WTC11 (cell line): ENCODE results near the gene UGT1A8. TPM values are rescaled to one million over a fixed set of nuclear protein-coding genes. Genes with fewer than 3 reads are reported as not detected.

Experiments
- ATAC-seq: fragments of 200-7000 bp; cut with Tn5 transposase; 2 replicates; pipeline ENCODE4 v1.10.0; 2021; ENCODE audit warnings: mild to moderate bottlenecking, moderate library complexity
- CTCF ChIA-PET: fragments of 300-600 bp; sonication (Branson Sonifier 250); formaldehyde crosslinking; loops from one replicate; lab custom pipeline; 2021; ENCODE audit warnings: antibody characterized with exemption; lab: Charles Lee
- POLR2A ChIA-PET: fragments of 350-600 bp; sonication (Branson Sonifier 250); formaldehyde crosslinking; loops from one replicate; lab custom pipeline; 2021; ENCODE audit warnings: antibody characterized with exemption; lab: Charles Lee
- DNase-seq: peaks from one replicate; pipeline ENCODE4 v3.0.0; 2021; ENCODE audit warnings: low spot score
- H3K27ac Mint-ChIP-seq: 2 replicates; pipeline ENCODE4 v1.8.0; 2021; ENCODE audit warnings: mixed read lengths
- H3K27me3 Mint-ChIP-seq: 2 replicates; pipeline ENCODE4 v1.8.0; 2021; ENCODE audit warnings: low read depth, mild to moderate bottlenecking, moderate library complexity, mixed read lengths
- H3K36me3 Mint-ChIP-seq: 2 replicates; pipeline ENCODE4 v1.8.0; 2021; ENCODE audit warnings: mixed read lengths
- H3K4me1 Mint-ChIP-seq: 2 replicates; pipeline ENCODE4 v1.8.0; 2022; ENCODE audit warnings: mixed read lengths
- H3K4me3 Mint-ChIP-seq: 2 replicates; pipeline ENCODE4 v1.8.0; 2021; ENCODE audit warnings: mild to moderate bottlenecking, moderate library complexity, mixed read lengths
- H3K9me3 Mint-ChIP-seq: 2 replicates; pipeline ENCODE4 v1.8.0; 2021; ENCODE audit warnings: mixed read lengths
- CDX4 ChIP-seq: fragments of 250-450 bp; sonication (Bioruptor Pico); IDR thresholded peaks from 2 replicates; pipeline ENCODE4 v1.9.0; 2021; ENCODE audit warnings: moderate library complexity, mild to moderate bottlenecking, inconsistent platforms, borderline replicate concordance
- ELF4 ChIP-seq: sonication (generic); formaldehyde crosslinking; IDR thresholded peaks from 2 replicates; pipeline ENCODE4 v1.8.1; 2022; ENCODE audit warnings: low read depth, mild to moderate bottlenecking, moderate library complexity, missing genetic modification reagents
- GABPB1 ChIP-seq: sonication (generic); formaldehyde crosslinking; IDR thresholded peaks from 2 replicates; pipeline ENCODE4 v1.8.1; 2023; ENCODE audit warnings: mild to moderate bottlenecking, missing genetic modification reagents
- IRF1 ChIP-seq: sonication (generic); formaldehyde crosslinking; IDR thresholded peaks from 2 replicates; pipeline ENCODE4 v1.8.0; 2023; ENCODE audit warnings: missing genetic modification reagents
- NFATC4 ChIP-seq: fragments of 250-450 bp; sonication (Bioruptor Pico); IDR thresholded peaks from 2 replicates; pipeline ENCODE4 v1.9.0; 2021; ENCODE audit warnings: mild to moderate bottlenecking
- OVOL2 ChIP-seq: fragments of 250-450 bp; sonication (Bioruptor Pico); IDR thresholded peaks from 2 replicates; pipeline ENCODE4 v1.9.0; 2021; ENCODE audit warnings: mild to moderate bottlenecking, borderline replicate concordance
- SP1 ChIP-seq: sonication (generic); formaldehyde crosslinking; conservative IDR thresholded peaks from 2 replicates; pipeline ENCODE4 v1.8.1; 2022; ENCODE audit warnings: missing genetic modification reagents
- TCF7 ChIP-seq: sonication (generic); formaldehyde crosslinking; IDR thresholded peaks from 2 replicates; pipeline ENCODE4 v1.8.0; 2022; ENCODE audit warnings: mild to moderate bottlenecking, low read depth, missing genetic modification reagents, moderate library complexity
- ZNF671 ChIP-seq: fragments of 250-450 bp; sonication (Bioruptor Pico); IDR thresholded peaks from 2 replicates; pipeline ENCODE4 v1.8.0; 2021; ENCODE audit warnings: mild to moderate bottlenecking
- total RNA-seq: library from RNA; stranded (reverse); gene quantifications from 3 replicates; pipeline ENCODE4 v1.2.3, GENCODE V29; 2021
- TF ChIP-seq, protein P1 (sequence below): sonication (generic); formaldehyde crosslinking; IDR thresholded peaks from 2 replicates; pipeline ENCODE4 v1.8.1; 2023; ENCODE audit warnings: mild to moderate bottlenecking, missing genetic modification reagents
- TF ChIP-seq, protein P2 (sequence below): fragments of 250-450 bp; sonication (Bioruptor Pico); IDR thresholded peaks from 2 replicates; pipeline ENCODE4 v1.9.0; 2021; ENCODE audit warnings: mild to moderate bottlenecking, borderline replicate concordance
- TF ChIP-seq, protein P3 (sequence below): sonication (generic); formaldehyde crosslinking; IDR thresholded peaks from 2 replicates; pipeline ENCODE4 v1.8.1; 2023; ENCODE audit warnings: mild to moderate bottlenecking, missing genetic modification reagents
- TF ChIP-seq, protein P4 (sequence below): sonication (generic); formaldehyde crosslinking; IDR thresholded peaks from 2 replicates; pipeline ENCODE4 v1.8.1; 2022; ENCODE audit warnings: low read depth, missing genetic modification reagents, borderline replicate concordance

Gene UGT1A8
- total RNA-seq, 1 experiment from 2014 or later = 0.13 TPM

DNA sequence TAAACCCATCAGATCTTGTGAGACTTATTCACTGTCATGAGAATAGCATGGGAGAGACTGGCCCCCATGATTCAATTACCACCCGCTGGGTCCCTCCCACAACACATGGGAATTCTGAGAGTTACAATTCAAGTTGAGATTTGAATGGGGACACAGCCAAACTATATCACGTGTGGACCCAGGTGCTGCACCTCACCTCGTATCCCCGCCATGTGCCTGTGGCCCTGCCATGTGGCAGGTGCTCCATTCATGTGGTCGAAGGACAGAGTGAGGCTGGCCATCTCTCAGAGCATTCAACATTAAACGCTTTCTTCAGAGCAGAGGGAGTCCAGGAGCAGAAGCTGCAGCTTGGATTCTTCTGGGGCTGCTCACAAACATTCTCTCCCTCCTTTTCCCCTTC, 193.0 kb downstream of the UGT1A8 start:
- H3K4me1 Mint-ChIP-seq = no peaks in the 10 kb centered on the region
- H3K36me3 Mint-ChIP-seq = no peaks in the 10 kb centered on the region
- TF ChIP-seq, protein P1, sequence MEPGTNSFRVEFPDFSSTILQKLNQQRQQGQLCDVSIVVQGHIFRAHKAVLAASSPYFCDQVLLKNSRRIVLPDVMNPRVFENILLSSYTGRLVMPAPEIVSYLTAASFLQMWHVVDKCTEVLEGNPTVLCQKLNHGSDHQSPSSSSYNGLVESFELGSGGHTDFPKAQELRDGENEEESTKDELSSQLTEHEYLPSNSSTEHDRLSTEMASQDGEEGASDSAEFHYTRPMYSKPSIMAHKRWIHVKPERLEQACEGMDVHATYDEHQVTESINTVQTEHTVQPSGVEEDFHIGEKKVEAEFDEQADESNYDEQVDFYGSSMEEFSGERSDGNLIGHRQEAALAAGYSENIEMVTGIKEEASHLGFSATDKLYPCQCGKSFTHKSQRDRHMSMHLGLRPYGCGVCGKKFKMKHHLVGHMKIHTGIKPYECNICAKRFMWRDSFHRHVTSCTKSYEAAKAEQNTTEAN = no peak
- TF ChIP-seq OVOL2 (CRISPR knock-in tag) = no peak
- TF ChIP-seq SP1 = no peak
- TF ChIP-seq CDX4 (CRISPR knock-in tag) = no peak
- TF ChIP-seq, protein P2, sequence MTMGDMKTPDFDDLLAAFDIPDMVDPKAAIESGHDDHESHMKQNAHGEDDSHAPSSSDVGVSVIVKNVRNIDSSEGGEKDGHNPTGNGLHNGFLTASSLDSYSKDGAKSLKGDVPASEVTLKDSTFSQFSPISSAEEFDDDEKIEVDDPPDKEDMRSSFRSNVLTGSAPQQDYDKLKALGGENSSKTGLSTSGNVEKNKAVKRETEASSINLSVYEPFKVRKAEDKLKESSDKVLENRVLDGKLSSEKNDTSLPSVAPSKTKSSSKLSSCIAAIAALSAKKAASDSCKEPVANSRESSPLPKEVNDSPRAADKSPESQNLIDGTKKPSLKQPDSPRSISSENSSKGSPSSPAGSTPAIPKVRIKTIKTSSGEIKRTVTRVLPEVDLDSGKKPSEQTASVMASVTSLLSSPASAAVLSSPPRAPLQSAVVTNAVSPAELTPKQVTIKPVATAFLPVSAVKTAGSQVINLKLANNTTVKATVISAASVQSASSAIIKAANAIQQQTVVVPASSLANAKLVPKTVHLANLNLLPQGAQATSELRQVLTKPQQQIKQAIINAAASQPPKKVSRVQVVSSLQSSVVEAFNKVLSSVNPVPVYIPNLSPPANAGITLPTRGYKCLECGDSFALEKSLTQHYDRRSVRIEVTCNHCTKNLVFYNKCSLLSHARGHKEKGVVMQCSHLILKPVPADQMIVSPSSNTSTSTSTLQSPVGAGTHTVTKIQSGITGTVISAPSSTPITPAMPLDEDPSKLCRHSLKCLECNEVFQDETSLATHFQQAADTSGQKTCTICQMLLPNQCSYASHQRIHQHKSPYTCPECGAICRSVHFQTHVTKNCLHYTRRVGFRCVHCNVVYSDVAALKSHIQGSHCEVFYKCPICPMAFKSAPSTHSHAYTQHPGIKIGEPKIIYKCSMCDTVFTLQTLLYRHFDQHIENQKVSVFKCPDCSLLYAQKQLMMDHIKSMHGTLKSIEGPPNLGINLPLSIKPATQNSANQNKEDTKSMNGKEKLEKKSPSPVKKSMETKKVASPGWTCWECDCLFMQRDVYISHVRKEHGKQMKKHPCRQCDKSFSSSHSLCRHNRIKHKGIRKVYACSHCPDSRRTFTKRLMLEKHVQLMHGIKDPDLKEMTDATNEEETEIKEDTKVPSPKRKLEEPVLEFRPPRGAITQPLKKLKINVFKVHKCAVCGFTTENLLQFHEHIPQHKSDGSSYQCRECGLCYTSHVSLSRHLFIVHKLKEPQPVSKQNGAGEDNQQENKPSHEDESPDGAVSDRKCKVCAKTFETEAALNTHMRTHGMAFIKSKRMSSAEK (CRISPR knock-in tag) = no peak
- TF ChIP-seq IRF1 (CRISPR knock-in tag) = no peak
- TF ChIP-seq ZNF671 = no peak
- TF ChIP-seq ELF4 (CRISPR knock-in tag) = no peak
- POLR2A ChIA-PET = no interaction called here
- no peak overlapping the region for H3K4me3 Mint-ChIP-seq
- H3K9me3 Mint-ChIP-seq = peaks cover 11% of the 10 kb centered on the region
- DNase-seq = no peak
- no peaks in the 10 kb centered on the region; the same call in 1 of the 2 replicates for H3K27me3 Mint-ChIP-seq
- ATAC-seq = no peak
- H3K27ac Mint-ChIP-seq = no peak overlapping the region
- CTCF ChIA-PET = no interaction called here

DNA sequence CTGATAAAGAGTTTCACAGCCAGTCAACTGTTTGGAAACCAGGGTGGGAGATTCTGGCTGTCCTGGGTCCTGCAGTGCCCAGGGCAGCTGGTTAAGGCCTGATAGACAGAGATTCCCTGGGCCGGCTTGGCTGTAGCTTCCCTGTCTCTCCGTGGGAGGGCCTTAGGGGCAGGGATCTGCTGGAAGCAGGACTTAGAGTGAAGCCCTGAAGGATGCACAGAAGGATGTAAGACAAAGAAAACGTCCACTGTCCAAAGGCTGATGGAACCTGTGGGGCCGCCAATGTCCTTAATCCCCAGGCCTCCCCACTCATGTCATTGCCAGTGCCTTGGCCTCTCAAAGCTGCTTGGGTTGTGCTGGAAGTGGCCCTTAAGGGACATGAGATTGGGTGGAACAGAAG, 193.7 kb downstream of the UGT1A8 start:
- ATAC-seq (no peak), DNase-seq (no peak)
- H3K4me1 Mint-ChIP-seq = no peaks in the 10 kb centered on the region
- no peak for TF ChIP-seq GABPB1 (CRISPR knock-in tag)
- TF ChIP-seq TCF7 = no peak
- TF ChIP-seq, protein P3, sequence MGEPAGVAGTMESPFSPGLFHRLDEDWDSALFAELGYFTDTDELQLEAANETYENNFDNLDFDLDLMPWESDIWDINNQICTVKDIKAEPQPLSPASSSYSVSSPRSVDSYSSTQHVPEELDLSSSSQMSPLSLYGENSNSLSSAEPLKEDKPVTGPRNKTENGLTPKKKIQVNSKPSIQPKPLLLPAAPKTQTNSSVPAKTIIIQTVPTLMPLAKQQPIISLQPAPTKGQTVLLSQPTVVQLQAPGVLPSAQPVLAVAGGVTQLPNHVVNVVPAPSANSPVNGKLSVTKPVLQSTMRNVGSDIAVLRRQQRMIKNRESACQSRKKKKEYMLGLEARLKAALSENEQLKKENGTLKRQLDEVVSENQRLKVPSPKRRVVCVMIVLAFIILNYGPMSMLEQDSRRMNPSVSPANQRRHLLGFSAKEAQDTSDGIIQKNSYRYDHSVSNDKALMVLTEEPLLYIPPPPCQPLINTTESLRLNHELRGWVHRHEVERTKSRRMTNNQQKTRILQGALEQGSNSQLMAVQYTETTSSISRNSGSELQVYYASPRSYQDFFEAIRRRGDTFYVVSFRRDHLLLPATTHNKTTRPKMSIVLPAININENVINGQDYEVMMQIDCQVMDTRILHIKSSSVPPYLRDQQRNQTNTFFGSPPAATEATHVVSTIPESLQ = no peak
- TF ChIP-seq, protein P4, sequence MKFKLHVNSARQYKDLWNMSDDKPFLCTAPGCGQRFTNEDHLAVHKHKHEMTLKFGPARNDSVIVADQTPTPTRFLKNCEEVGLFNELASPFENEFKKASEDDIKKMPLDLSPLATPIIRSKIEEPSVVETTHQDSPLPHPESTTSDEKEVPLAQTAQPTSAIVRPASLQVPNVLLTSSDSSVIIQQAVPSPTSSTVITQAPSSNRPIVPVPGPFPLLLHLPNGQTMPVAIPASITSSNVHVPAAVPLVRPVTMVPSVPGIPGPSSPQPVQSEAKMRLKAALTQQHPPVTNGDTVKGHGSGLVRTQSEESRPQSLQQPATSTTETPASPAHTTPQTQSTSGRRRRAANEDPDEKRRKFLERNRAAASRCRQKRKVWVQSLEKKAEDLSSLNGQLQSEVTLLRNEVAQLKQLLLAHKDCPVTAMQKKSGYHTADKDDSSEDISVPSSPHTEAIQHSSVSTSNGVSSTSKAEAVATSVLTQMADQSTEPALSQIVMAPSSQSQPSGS = no peak
- no peak for TF ChIP-seq NFATC4
- no peaks in the 10 kb centered on the region; the same call in 1 of the 2 replicates for H3K27me3 Mint-ChIP-seq
- ChIA-PET POLR2A (no interaction called here), CTCF (no interaction called here)
- no peak overlapping the region for H3K27ac Mint-ChIP-seq
- H3K9me3 Mint-ChIP-seq = peaks cover 11% of the 10 kb centered on the region
- H3K4me3 Mint-ChIP-seq = no peak overlapping the region
- no peaks in the 10 kb centered on the region for H3K36me3 Mint-ChIP-seq
